ENCODE measurements around the gene MMP15.

The MMP15 gene

GRCh38 chr16:58028541-58029070 is 3.1 kb downstream of the MMP15 start:
- no peak overlapping the region for H3K4me3 ChIP-seq (ENCODE audit: low read depth, low read length, poor library complexity, severe bottlenecking)
- H3K4me1 ChIP-seq (ENCODE audit: insufficient read depth, low read length, severe bottlenecking) = peaks cover 25% of the 10 kb centered on the region
- H4K20me1 ChIP-seq (ENCODE audit: insufficient read depth, low read length) = no peaks in the 10 kb centered on the region
- H3K9me3 ChIP-seq (ENCODE audit: low read length) = no peaks in the 10 kb centered on the region
- H3F3A ChIP-seq (ENCODE audit: insufficient read depth, low read length) = no peaks in the 10 kb centered on the region
- H2AFZ ChIP-seq (ENCODE audit: low read length) = no peak overlapping the region
- H3K27ac ChIP-seq (ENCODE audit: low read depth, low read length, poor library complexity, severe bottlenecking) = no peak overlapping the region
- H3K9me2 ChIP-seq (ENCODE audit: low read depth, low read length) = no peaks in the 10 kb centered on the region
- no peaks in the 10 kb centered on the region for H3K36me3 ChIP-seq (ENCODE audit: insufficient read depth, low read length)
- H3K79me2 ChIP-seq (ENCODE audit: insufficient read depth, low read length) = no peaks in the 10 kb centered on the region
- H3K9ac ChIP-seq (ENCODE audit: low read length) = no peak overlapping the region
- no peak overlapping the region for H3K4me2 ChIP-seq (ENCODE audit: low read length)
- no peaks in the 10 kb centered on the region for H3K27me3 ChIP-seq (ENCODE audit: insufficient read depth, low read length)
- TF ChIP-seq EZH2 (IDR thresholded peaks at IDR 0.05; ENCODE audit: borderline replicate concordance, low read length) (no peak), CTCF (IDR thresholded peaks at IDR 0.05; ENCODE audit: low read length) (no peak)

GRCh38 chr16:58029410-58029809 is 3.9 kb downstream of the MMP15 start:
- Histone ChIP-seq H3K79me2 (ENCODE audit: insufficient read depth, low read length) (no peaks in the 10 kb centered on the region), H3K27ac (ENCODE audit: low read depth, low read length, poor library complexity, severe bottlenecking) (no peak overlapping the region), H3K27me3 (ENCODE audit: insufficient read depth, low read length) (no peaks in the 10 kb centered on the region), H3K36me3 (ENCODE audit: insufficient read depth, low read length) (no peaks in the 10 kb centered on the region), H3K4me2 (ENCODE audit: low read length) (no peak overlapping the region), H3K4me1 (ENCODE audit: insufficient read depth, low read length, severe bottlenecking) (peaks cover 24% of the 10 kb centered on the region), H3F3A (ENCODE audit: insufficient read depth, low read length) (no peaks in the 10 kb centered on the region), H3K9me2 (ENCODE audit: low read depth, low read length) (no peaks in the 10 kb centered on the region), H3K4me3 (ENCODE audit: low read depth, low read length, poor library complexity, severe bottlenecking) (no peak overlapping the region), H3K9me3 (ENCODE audit: low read length) (no peaks in the 10 kb centered on the region), H2AFZ (ENCODE audit: low read length) (no peak overlapping the region), H3K9ac (ENCODE audit: low read length) (no peak overlapping the region), H4K20me1 (ENCODE audit: insufficient read depth, low read length) (no peaks in the 10 kb centered on the region)
- no peak for TF ChIP-seq CTCF (IDR thresholded peaks at IDR 0.05; ENCODE audit: low read length)
- TF ChIP-seq EZH2 (IDR thresholded peaks at IDR 0.05; ENCODE audit: borderline replicate concordance, low read length) = no peak

- Histone ChIP-seq H3K9me3 (ENCODE audit: low read length) (no peaks in the 10 kb centered on the region), H3K4me3 (ENCODE audit: low read depth, low read length, poor library complexity, severe bottlenecking) (no peak overlapping the region), H4K20me1 (ENCODE audit: insufficient read depth, low read length) (no peaks in the 10 kb centered on the region), H3K4me1 (ENCODE audit: insufficient read depth, low read length, severe bottlenecking) (peaks cover 15% of the 10 kb centered on the region), H3K27ac (ENCODE audit: low read depth, low read length, poor library complexity, severe bottlenecking) (no peak overlapping the region), H3F3A (ENCODE audit: insufficient read depth, low read length) (no peaks in the 10 kb centered on the region), H3K4me2 (ENCODE audit: low read length) (no peak overlapping the region), H3K27me3 (ENCODE audit: insufficient read depth, low read length) (no peaks in the 10 kb centered on the region), H2AFZ (ENCODE audit: low read length) (no peak overlapping the region), H3K79me2 (ENCODE audit: insufficient read depth, low read length) (no peaks in the 10 kb centered on the region), H3K9ac (ENCODE audit: low read length) (no peak overlapping the region), H3K9me2 (ENCODE audit: low read depth, low read length) (no peaks in the 10 kb centered on the region), H3K36me3 (ENCODE audit: insufficient read depth, low read length) (no peaks in the 10 kb centered on the region)
- TF ChIP-seq EZH2 (IDR thresholded peaks at IDR 0.05; ENCODE audit: borderline replicate concordance, low read length) (no peak), CTCF (IDR thresholded peaks at IDR 0.05; ENCODE audit: low read length) (no peak)
These were observed 4.7 kb downstream of the MMP15 start for GRCh38 chr16:58030136-58030840.
